Testis (tissue), 3 donors: ENCODE results near the gene SANBR. TPM values are rescaled to one million over a fixed set of nuclear protein-coding genes. Genes with fewer than 3 reads are reported as not detected.
"Not testable (repeated sequence)": the region's sequence is repeated elsewhere in the genome, so short reads cannot be mapped to it uniquely, and the experiment has no call there.

Source experiments
- DNase-seq: peaks from one replicate; pipeline ENCODE4 v3.0.0-alpha.2; 2019
- H3K27ac ChIP-seq, 2 donors: fragments of 200-600 bp; sonication (generic); one replicate each; pipeline ENCODE4 v1.5.1; 2019
- H3K27me3 ChIP-seq: fragments of 200-600 bp; sonication (generic); one replicate; pipeline ENCODE4 v1.5.1; 2019
- H3K36me3 ChIP-seq: fragments of 200-600 bp; sonication (generic); one replicate; pipeline ENCODE4 v1.5.1; 2017; ENCODE audit warnings: low read depth; ENCODE audit errors: missing control alignments
- H3K4me1 ChIP-seq: fragments of 200-600 bp; sonication (generic); one replicate; pipeline ENCODE4 v1.5.1; 2019
- H3K4me3 ChIP-seq, 2 donors: fragments of 200-600 bp; sonication (generic); one replicate each; pipeline ENCODE4 v1.5.1; 2017 to 2019
- H3K9me3 ChIP-seq: fragments of 200-600 bp; sonication (generic); one replicate; pipeline ENCODE4 v1.5.1; 2017
- POLR2A ChIP-seq: fragments of 450-650 bp; IDR thresholded peaks from one replicate; pipeline ENCODE4 v1.6.1; 2017; ENCODE audit warnings: antibody characterized with exemption, mild to moderate bottlenecking, moderate library complexity
- WGBS, 2 donors: methylation state at CpG; one replicate each; pipeline ENCODE4 v1.1.5; 2018; 5-methylcytosine and 5-hydroxymethylcytosine counted together
- intact Hi-C: fragments of 100-400 bp; cut with DNase I; formaldehyde crosslinking; loops from one replicate; pipeline ENCODE4 v1.15.1; 2023; ENCODE audit warnings: low total_unique reads
- polyA plus RNA-seq: library from polyadenylated mRNA; stranded (reverse); fragments of 350-450 nt; fragmentation: Illumina TruSeq; extraction: RNeasy Lipid Tissue Mini Kit (QIAGEN cat#74804); gene quantifications from one replicate; pipeline ENCODE4 v1.2.3, GENCODE V29; 2014; ENCODE audit warnings: low read depth, low replicate concordance; ENCODE audit not compliant: insufficient read depth
- total RNA-seq, 2 donors: library from RNA; depleted of rRNA; stranded (reverse); fragments of >200 nt; gene quantifications; one replicate each; pipeline ENCODE4 v1.2.3, GENCODE V29; 2016
- TF ChIP-seq, protein P1 (sequence below), 3 experiments: fragments of 450-650 bp in 2 of 3; fragments of 200-600 bp in 1 of 3; sonication (generic) in 1 of 3; IDR thresholded peaks; one replicate each; pipeline ENCODE4 v1.5.1; 2016 to 2019; ENCODE audit warnings: antibody characterized with exemption in 3 of 3, mild to moderate bottlenecking in 2 of 3, moderate library complexity in 1 of 3

SANBR gene
- total and polyA plus RNA-seq, 3 donors from 2014 or later = 9.4 to 12.4 (median 11.1) TPM

DNA sequence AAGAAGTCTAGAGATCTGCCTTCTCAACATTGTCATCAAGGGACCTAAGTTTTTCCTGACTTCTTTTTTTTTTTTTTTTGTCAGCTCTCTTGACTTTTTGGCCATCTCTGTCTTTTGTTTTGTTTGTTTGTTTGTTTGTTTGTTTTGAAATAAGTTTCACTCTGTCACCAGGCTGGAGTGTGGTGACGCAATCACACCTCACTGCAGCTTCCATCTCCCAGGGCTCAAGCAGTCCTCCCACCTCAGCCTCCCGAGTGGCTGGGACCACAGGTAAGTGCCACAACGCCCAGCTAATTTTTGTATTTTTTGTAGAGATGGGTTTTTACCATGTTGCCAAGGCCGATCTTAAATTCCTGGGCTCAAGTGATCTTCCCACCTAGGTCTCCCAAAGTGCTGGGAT, 42.0 kb upstream of the SANBR start:
- TF ChIP-seq, protein P1, sequence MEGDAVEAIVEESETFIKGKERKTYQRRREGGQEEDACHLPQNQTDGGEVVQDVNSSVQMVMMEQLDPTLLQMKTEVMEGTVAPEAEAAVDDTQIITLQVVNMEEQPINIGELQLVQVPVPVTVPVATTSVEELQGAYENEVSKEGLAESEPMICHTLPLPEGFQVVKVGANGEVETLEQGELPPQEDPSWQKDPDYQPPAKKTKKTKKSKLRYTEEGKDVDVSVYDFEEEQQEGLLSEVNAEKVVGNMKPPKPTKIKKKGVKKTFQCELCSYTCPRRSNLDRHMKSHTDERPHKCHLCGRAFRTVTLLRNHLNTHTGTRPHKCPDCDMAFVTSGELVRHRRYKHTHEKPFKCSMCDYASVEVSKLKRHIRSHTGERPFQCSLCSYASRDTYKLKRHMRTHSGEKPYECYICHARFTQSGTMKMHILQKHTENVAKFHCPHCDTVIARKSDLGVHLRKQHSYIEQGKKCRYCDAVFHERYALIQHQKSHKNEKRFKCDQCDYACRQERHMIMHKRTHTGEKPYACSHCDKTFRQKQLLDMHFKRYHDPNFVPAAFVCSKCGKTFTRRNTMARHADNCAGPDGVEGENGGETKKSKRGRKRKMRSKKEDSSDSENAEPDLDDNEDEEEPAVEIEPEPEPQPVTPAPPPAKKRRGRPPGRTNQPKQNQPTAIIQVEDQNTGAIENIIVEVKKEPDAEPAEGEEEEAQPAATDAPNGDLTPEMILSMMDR (IDR thresholded peaks at IDR 0.05) = no peak
- TF ChIP-seq POLR2A = no peak
- Histone ChIP-seq H3K9me3 (no peaks in the 10 kb centered on the region), H3K4me1 (peaks cover 3% of the 10 kb centered on the region), H3K27me3 (no peaks in the 10 kb centered on the region), H3K4me3 (no peak overlapping the region), H3K27ac (no peak overlapping the region), H3K36me3 (no peaks in the 10 kb centered on the region)
- intact Hi-C loops = no loop called here
- DNase-seq = no peak
- WGBS, 2 donors = 96 to 98% methylated on average over 4 of the region's 4 CpGs

- Histone ChIP-seq H3K36me3 (no peaks in the 10 kb centered on the region), H3K4me3 (no peak overlapping the region), H3K27ac (no peak overlapping the region), H3K9me3 (no peaks in the 10 kb centered on the region), H3K27me3 (no peaks in the 10 kb centered on the region), H3K4me1 (no peaks in the 10 kb centered on the region)
- no peak for TF ChIP-seq POLR2A
- TF ChIP-seq, protein P1 (IDR thresholded peaks at IDR 0.05) = no peak
- no peak for DNase-seq
- intact Hi-C loops = no loop called here
- 95 to 98% methylated on average over 3 of the region's 3 CpGs for WGBS, 2 donors
Observed at GRCh38 chr2:61029533-61029932, 36.1 kb upstream of the SANBR start.

DNA sequence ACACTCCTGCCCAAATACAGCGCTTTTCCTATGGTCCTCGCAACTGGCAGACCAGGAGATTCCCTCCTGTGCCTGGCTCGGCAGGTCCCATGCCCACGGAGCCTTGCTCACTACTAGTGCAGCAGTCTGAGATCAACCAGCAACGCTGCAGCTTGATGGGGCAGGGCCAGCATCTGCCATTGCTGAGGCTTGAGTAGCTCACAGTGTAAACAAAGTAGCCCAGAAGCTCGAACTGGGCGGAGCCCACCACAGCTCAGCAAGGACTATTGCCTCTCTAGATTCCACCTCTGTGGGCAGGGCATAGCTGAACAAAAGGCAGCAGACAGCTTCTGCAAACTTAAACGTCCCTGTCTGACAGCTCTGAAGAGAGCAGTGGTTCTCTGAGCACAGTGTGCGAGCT, 31.1 kb upstream of the SANBR start:
- H3K36me3 ChIP-seq, H3K4me1 ChIP-seq, DNase-seq, H3K4me3 ChIP-seq, H3K9me3 ChIP-seq, H3K27me3 ChIP-seq, intact Hi-C loops, H3K27ac ChIP-seq: not testable (repeated sequence)
- WGBS, 2 donors = 94 to 95% methylated on average over 7 to 9 of the region's 9 CpGs

DNA sequence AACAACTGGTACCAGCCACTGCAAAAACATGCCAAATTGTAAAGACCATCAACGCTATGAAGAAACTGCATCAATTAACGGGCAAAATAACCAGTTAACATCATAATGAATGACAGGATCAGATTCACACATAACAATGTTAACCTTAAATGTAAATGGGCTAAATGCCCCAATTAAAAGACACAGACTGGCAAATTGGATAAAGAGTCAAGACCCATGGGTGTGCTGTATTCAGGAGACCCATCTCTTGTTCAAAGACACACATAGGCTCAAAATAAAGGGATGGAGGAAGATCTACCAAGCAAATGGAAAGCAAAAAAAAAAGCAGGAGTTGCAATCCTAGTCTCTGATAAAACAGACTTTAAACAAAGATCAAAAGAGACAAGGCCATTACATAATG, 29.0 kb upstream of the SANBR start:
- DNase-seq, H3K27ac ChIP-seq, H3K27me3 ChIP-seq, H3K36me3 ChIP-seq, H3K4me3 ChIP-seq, H3K4me1 ChIP-seq, H3K9me3 ChIP-seq, intact Hi-C loops: not testable (repeated sequence)
- WGBS, 2 donors = 93 to 96% methylated on average over 2 of the region's 2 CpGs

- intact Hi-C loops = no loop called here
- no peak for DNase-seq
- no peak for TF ChIP-seq POLR2A
- TF ChIP-seq, protein P1 (IDR thresholded peaks at IDR 0.05) = no peak
- peaks cover 3% of the 10 kb centered on the region for H3K36me3 ChIP-seq
- H3K27me3 ChIP-seq = no peaks in the 10 kb centered on the region
- H3K4me1 ChIP-seq = peaks cover 5% of the 10 kb centered on the region
- H3K27ac ChIP-seq = no peak overlapping the region
- H3K4me3 ChIP-seq = no peak overlapping the region
- whole genome bisulfite sequencing, 2 donors = 84 to 94% methylated on average over 3 of the region's 3 CpGs
- H3K9me3 ChIP-seq = no peaks in the 10 kb centered on the region
Observed at GRCh38 chr2:61042807-61043206, 22.9 kb upstream of the SANBR start.

DNA sequence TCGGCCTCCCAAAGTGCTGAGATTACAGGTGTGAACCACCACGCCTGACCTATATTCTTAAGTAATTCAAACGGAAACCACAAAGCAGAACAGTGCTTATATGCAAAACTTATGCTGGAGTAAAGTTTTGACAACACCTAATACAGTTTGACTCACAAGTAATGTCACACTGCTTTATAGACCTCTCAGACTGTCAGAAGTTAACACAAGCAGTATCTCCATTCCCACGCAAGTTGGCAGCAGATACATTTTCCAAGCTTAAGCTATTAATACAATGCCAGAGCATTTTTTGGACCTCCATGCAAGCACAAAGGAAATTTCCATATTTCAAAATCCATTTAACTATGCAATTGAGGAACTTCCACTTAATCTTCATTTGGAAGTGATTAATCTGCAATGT, 21.0 kb upstream of the SANBR start:
- DNase-seq = peak; percentile 25
- TF ChIP-seq, protein P1 (IDR thresholded peaks at IDR 0.05) = no peak
- TF ChIP-seq POLR2A = no peak
- Histone ChIP-seq H3K27me3 (no peaks in the 10 kb centered on the region), H3K27ac (no peak overlapping the region), H3K9me3 (no peaks in the 10 kb centered on the region), H3K4me3 (no peak overlapping the region), H3K36me3 (peaks cover 3% of the 10 kb centered on the region), H3K4me1 (peaks cover 5% of the 10 kb centered on the region)
- WGBS, 2 donors = 72 to 76% methylated on average over 4 of the region's 4 CpGs
- intact Hi-C loops = no loop called here
